Upper lobe of left lung (tissue), 4 donors: ENCODE measurements around the gene SMIM38.

Source experiments
- POLR2AphosphoS5 ChIP-seq, 2 donors: sonication (generic); formaldehyde crosslinking; IDR thresholded peaks; one replicate each; pipeline ENCODE4 v1.5.1; 2017; ENCODE audit warnings: antibody characterized with exemption in 2 of 2
- TF ChIP-seq, protein P1 (sequence below), 6 experiments: fragments of 450-650 bp in 4 of 6; fragments of 200-600 bp in 2 of 6; sonication (generic) in 2 of 6; IDR thresholded peaks; one replicate each; pipeline ENCODE4 v1.5.1; 2016 to 2019; ENCODE audit warnings: antibody characterized with exemption in 6 of 6

DNA sequence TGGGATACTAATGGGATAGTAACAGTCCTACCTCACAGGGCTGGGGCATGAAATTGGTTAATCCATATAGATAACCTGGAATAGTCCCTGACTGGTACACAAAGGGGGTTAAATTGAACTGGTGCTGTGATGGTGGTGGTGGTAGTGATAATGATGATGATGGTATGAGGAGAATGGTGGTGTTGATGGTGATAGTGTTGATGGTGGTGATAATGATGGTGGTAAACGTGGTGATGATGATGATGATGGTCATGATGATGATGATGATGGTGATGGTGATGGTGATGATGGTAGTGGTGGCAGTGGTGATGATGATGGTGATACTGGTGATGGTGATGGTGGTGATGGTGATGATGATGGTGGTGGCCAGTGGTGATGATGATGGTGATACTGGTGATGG, 38.7 kb downstream of the SMIM38 start:
- TF ChIP-seq, protein P1, sequence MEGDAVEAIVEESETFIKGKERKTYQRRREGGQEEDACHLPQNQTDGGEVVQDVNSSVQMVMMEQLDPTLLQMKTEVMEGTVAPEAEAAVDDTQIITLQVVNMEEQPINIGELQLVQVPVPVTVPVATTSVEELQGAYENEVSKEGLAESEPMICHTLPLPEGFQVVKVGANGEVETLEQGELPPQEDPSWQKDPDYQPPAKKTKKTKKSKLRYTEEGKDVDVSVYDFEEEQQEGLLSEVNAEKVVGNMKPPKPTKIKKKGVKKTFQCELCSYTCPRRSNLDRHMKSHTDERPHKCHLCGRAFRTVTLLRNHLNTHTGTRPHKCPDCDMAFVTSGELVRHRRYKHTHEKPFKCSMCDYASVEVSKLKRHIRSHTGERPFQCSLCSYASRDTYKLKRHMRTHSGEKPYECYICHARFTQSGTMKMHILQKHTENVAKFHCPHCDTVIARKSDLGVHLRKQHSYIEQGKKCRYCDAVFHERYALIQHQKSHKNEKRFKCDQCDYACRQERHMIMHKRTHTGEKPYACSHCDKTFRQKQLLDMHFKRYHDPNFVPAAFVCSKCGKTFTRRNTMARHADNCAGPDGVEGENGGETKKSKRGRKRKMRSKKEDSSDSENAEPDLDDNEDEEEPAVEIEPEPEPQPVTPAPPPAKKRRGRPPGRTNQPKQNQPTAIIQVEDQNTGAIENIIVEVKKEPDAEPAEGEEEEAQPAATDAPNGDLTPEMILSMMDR (IDR thresholded peaks at IDR 0.05) = no peak
- TF ChIP-seq POLR2AphosphoS5 (IDR thresholded peaks at IDR 0.05) = no peak
